Left cardiac atrium (tissue), 4 donors: ENCODE measurements around the gene E2F4. TPM values are rescaled to one million over a fixed set of nuclear protein-coding genes. Genes with fewer than 3 reads are reported as not detected.

ENCODE experiments used
- ATAC-seq, 2 donors: fragments of 200-7000 bp; cut with Tn5 transposase; one replicate each; pipeline ENCODE4 v1.9.1; 2020; ENCODE audit warnings: mild to moderate bottlenecking in 2 of 2, moderate library complexity in 2 of 2
- DNase-seq: peaks from one replicate; pipeline ENCODE4 v3.0.0-alpha.2; 2020
- intact Hi-C, 2 donors: fragments of 100-400 bp; cut with DNase I; formaldehyde crosslinking; loops; one replicate each; pipeline versions ENCODE4 v1.14.1 to v1.15.1; 2022 to 2023
- total RNA-seq, 2 donors: library from RNA; stranded (reverse); fragmentation: NEBNext Ultra II Directional; extraction: Animal tissue kit (Norgen Biotek cat#: 25700); gene quantifications; one replicate each; pipeline ENCODE4 v1.2.1, GENCODE V29; 2021
- donor health status: DM: no; HTN: yes; CAD: no.
- donor health status: DM: no; HTN: yes; CAD: no; lungs with severe emphysema.
- donor health status: DM: yes; HTN: yes; CAD: no.
- donor health status: Dilated cardiomyopathy.

E2F4 gene
- total RNA-seq, 2 donors from 2014 or later: 34.9 to 46.2 TPM

DNA sequence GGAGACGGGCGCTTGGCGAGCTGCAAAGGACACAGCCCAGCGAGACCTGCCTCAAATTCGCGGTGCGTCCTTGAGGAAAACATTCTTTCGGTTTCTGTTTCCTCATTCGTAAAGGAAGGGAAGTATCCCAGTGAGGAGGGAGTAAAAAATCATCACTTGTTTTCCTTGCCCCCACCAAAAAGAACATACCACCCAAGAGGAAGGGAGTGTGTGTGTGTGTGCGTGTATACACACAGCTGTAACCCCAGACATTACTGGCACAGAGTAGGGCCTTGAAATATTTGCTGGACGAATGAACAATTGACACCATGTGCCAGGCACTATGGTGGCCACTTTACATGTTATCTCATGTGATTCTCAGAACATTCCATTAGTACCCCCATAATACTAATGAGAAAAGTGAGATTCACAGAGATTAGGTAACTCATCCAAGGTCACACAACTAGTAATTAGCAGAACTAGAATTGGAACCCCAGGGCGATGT, 6.3 kb upstream of the E2F4 start:
- ATAC-seq: no peak
- intact Hi-C loops: loop anchor here (10.0 kb wide), 2 partner anchors 211 to 291 kb away; no protein-coding TSS in a partner anchor
- DNase-seq: no peak

GRCh38 chr16:67186550-67186950, 5.4 kb upstream of the E2F4 start:
- no peak for DNase-seq
- no peak for ATAC-seq
- intact Hi-C loops: loop anchor here (10.0 kb wide), 2 partner anchors 212 to 292 kb away; no protein-coding TSS in a partner anchor

DNA sequence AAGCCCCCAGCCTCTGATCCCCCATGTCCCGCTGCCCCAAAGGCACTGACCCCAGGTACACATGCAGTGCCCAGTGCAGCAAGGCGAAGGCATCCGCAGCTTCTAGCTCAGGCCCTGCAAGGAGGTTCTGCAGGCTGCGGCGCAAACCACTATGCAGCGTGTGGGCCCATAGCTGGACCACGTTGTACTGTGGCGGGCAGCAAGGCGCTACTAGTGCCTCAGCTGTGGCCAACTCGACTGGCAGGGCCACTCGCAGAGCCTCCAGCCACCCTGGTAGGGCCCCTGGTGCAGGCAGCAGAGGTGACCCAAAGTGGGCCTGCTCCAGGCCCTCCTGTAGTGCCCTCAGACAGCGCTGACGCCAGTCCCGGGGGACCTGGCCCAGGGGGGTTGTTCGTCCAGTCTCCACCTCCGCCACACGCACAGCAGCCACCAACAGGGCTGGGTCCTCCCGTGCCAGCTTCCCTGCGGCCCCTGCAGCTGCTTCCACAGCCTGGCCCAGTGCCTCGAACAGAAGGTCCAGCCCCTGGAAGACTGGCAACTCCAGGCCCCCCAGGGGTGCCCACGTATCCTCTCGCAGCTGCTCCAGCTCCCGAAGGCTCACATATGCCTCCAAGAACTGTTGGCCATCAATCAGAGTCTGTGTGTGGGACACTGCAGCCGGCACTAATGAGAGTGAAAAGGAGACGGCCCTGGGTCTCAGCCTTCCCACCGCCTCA, 4.6 kb upstream of the E2F4 start:
- intact Hi-C loops: loop anchor here (10.0 kb wide), 2 partner anchors 213 to 293 kb away; no protein-coding TSS in a partner anchor
- ATAC-seq: no peak
- DNase-seq: no peak

GRCh38 chr16:67188323-67188722, 3.6 kb upstream of the E2F4 start:
- no peak for ATAC-seq
- intact Hi-C loops: loop anchor here (10.0 kb wide), 2 partner anchors 214 to 294 kb away; no protein-coding TSS in a partner anchor
- no peak for DNase-seq

- no peak for ATAC-seq
- intact Hi-C loops: loop anchor here (10.0 kb wide), 2 partner anchors 214 to 294 kb away; no protein-coding TSS in a partner anchor
Observed at GRCh38 chr16:67188798-67189197, 3.2 kb upstream of the E2F4 start.

GRCh38 chr16:67190041-67190440, 1.9 kb upstream of the E2F4 start, which contains the start of gene EXOC3L1:
TSS of gene EXOC3L1 (minus strand) at chr16:67190136. CDS start at chr16:67189676, 460 bp downstream.
- intact Hi-C loops: no loop called here
- ATAC-seq (no peak), DNase-seq (no peak)

More at GRCh38 chr16:67188798-67189197, 3.2 kb upstream of the E2F4 start:
- no peak for DNase-seq

DNA sequence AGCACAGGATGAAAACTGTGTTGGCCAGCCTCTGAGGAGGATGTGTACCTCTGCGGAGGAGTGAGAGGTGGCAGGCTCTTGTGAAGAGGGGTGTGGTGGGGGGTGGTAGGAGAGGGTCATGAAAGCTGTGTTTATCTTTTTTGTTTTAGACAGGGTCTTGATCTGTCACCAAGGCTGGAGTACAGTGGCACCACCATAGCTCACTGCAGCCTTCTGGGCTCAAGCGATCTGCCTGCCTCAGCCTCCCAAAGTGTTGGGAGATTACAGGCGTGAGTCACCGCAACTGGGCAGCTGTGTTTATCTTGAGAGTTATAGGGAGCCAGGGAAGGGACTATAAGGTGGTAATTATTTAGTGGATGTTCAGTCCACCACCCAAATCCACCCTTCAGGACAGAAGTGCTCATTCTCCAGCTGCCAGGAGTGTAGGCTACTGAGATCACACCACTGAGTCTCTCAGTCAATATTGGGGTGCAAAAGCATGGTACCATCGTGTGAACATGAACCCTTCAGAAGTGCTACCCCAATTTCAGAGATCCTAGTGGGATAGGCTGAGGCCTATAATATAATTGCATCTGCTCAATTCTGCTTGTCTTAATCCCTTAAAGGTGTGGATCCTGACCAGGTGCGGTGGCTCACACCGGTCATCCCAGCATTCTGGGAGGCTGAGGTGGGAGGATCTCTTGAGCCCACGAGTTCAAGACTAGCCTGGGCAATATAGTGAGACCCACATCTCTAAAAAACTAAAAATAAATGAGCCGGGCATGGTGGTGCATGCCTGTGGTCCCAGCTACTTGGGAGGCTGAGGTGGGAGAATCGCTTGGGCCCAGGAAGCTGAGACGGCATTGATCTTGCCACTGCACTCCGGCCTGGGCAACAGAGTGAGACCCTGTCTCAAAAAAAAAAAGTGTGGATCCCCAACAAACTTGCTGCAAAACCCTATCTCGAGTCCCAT, 1.2 kb upstream of the E2F4 start:
- ATAC-seq: no peak
- DNase-seq: no peak
- intact Hi-C loops: no loop called here

GRCh38 chr16:67191411-67191994, 452 bp upstream of the E2F4 start:
- DNase-seq (no peak), ATAC-seq (no peak)
- intact Hi-C loops: no loop called here

- DNase-seq (no peak), ATAC-seq (peak in 1 of 2 donors; percentile 1)
- intact Hi-C loops: no loop called here
Observed at GRCh38 chr16:67192781-67193361, 916 bp downstream of the E2F4 start.

DNA sequence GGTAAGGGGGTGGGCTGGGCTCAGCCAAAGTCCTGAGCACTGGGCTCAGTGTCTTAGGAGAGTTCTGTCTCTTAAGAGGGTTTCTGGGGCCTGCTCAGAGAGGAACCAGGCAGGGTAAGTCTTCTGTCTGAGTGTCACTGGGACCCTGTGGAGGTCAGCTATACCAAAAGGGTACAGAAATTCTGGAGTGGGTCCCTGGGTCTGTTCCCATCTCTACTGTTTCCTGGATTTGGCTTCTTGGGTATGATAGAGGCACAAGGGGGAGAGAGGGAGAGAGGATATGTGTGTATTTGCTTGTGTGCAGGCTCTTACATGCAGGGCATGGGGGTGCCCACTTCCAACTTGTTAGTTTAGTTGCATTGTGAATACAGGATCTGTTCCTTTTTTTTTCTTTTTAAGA, 1.6 kb downstream of the E2F4 start:
- DNase-seq (no peak), ATAC-seq (no peak)
- intact Hi-C loops: no loop called here

DNA sequence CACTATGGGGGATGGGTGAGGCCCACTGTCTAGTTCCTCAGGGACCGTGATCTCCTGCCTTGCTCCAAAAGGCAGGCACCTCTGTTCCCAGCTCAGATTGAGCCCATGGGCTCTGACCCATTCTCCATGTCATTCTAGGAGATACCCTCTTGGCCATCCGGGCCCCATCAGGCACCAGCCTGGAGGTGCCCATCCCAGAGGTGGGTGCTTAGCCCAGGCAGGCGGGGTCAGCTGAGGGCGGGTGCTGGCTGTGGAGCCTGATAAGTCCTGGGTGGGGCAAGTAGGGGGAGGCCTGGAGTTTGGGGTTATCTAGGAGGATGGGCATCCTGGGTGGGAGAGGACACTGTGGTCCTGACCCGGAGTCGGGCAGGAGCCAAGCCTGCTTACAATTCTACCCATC, 2.3 kb downstream of the E2F4 start:
- intact Hi-C loops: no loop called here
- DNase-seq: no peak

DNA sequence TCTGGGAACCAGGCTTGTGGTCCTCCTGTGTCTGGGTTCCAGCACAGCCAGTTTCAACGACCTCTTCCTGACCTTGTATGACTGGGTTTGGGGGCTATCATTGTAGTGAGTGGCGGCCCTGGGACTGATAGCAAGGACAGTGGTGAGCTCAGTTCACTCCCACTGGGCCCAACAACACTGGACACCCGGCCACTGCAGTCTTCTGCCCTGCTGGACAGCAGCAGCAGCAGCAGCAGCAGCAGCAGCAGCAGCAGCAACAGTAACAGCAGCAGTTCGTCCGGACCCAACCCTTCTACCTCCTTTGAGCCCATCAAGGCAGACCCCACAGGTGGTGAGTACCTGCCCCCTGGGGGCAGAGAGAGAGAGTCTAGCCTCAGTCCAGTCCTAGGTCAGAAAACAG, 3.7 kb downstream of the E2F4 start:
- intact Hi-C loops: no loop called here
- DNase-seq (no peak), ATAC-seq (no peak)

More for the DNA sequence above, 2.3 kb downstream of the E2F4 start:
- no peak for ATAC-seq

GRCh38 chr16:67196881-67197280, 4.9 kb downstream of the E2F4 start:
- DNase-seq (no peak), ATAC-seq (no peak)
- intact Hi-C loops: no loop called here

- intact Hi-C loops: no loop called here
- no peak for DNase-seq
- no peak for ATAC-seq
Observed at GRCh38 chr16:67197704-67198103, 5.7 kb downstream of the E2F4 start.

- ATAC-seq (peak; percentile 16 to 45), DNase-seq (peak; percentile 54)
- intact Hi-C loops: no loop called here
Observed at GRCh38 chr16:67198238-67198734, 6.3 kb downstream of the E2F4 start.

GRCh38 chr16:67199011-67199807, 7.3 kb downstream of the E2F4 start, which contains the start of gene ELMO3:
TSS of gene ELMO3 (plus strand) at chr16:67199131. CDS start at chr16:67199327, 196 bp downstream.
- DNase-seq (no peak), ATAC-seq (peak; percentile 28 to 47)
- intact Hi-C loops: no loop called here

- peak; percentile 3 to 5 for ATAC-seq
- intact Hi-C loops: no loop called here
- no peak for DNase-seq
Observed at GRCh38 chr16:67199808-67200198, 7.8 kb downstream of the E2F4 start.

DNA sequence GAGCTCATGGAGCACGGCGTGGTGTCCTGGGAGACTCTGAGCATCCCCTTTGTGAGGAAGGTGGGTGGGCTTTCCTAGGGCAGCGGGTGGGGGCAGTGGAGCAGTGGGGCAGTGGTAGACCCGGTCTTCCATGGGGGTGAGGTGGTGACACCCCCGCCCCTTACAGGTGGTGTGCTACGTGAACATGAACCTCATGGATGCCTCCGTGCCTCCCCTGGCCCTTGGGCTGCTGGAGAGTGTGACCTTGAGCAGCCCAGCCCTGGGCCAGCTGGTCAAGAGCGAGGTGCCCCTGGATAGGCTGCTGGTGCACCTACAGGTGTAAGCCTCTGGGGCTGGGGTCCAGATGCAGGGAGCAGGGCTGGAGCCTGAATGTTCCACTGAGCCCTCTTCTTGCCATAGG, 8.5 kb downstream of the E2F4 start:
- ATAC-seq (no peak), DNase-seq (no peak)
- intact Hi-C loops: no loop called here
